GM12875 (cell line): Measurements from ENCODE around the gene NDRG4.

Source experiments
- H3K4me3 ChIP-seq: one replicate; pipeline ENCODE4 v1.5.1; 2011; ENCODE audit warnings: low read depth, low read length, control low read depth
- CTCF ChIP-seq: IDR thresholded peaks from 2 replicates; pipeline ENCODE4 v1.5.1; 2011; ENCODE audit warnings: low read depth, mild to moderate bottlenecking, control low read depth, inconsistent platforms, low read length, moderate library complexity, borderline replicate concordance; ENCODE audit not compliant: insufficient read depth

The NDRG4 gene

GRCh38 chr16:58462089-58462488, 37.9 kb upstream of the NDRG4 start:
- H3K4me3 ChIP-seq, result no peak overlapping the region
- no peak for TF ChIP-seq CTCF

GRCh38 chr16:58462499-58462996, 37.4 kb upstream of the NDRG4 start:
- TF ChIP-seq CTCF, result no peak
- H3K4me3 ChIP-seq, result no peak overlapping the region

- TF ChIP-seq CTCF, result no peak
- H3K4me3 ChIP-seq, result no peak overlapping the region
Observed at GRCh38 chr16:58462997-58463941, 36.7 kb upstream of the NDRG4 start.

GRCh38 chr16:58464047-58464915, 35.7 kb upstream of the NDRG4 start:
- no peak for TF ChIP-seq CTCF
- no peak overlapping the region for H3K4me3 ChIP-seq

- no peak overlapping the region for H3K4me3 ChIP-seq
- no peak for TF ChIP-seq CTCF
Observed at GRCh38 chr16:58464916-58465731, 34.8 kb upstream of the NDRG4 start.

GRCh38 chr16:58465817-58466216, 34.1 kb upstream of the NDRG4 start:
- no peak overlapping the region for H3K4me3 ChIP-seq
- no peak for TF ChIP-seq CTCF
